Progenitor cell of endocrine pancreas (in vitro differentiated cells): ENCODE measurements around the gene CERS5. TPM values are rescaled to one million over a fixed set of nuclear protein-coding genes. Genes with fewer than 3 reads are reported as not detected.
"Not testable (repeated sequence)": the region's sequence is repeated elsewhere in the genome, so short reads cannot be mapped to it uniquely, and the experiment has no call there.

Experiments
- DNase-seq: peaks from one replicate; pipeline ENCODE4 v3.0.0; 2021; ENCODE audit warnings: low spot score; ENCODE audit not compliant: unreplicated experiment
- H3K27ac Mint-ChIP-seq: 2 replicates; pipeline ENCODE4 v1.8.0; 2021; ENCODE audit warnings: mild to moderate bottlenecking, moderate library complexity, mixed read lengths
- H3K27me3 Mint-ChIP-seq: 2 replicates; pipeline ENCODE4 v1.8.0; 2021; ENCODE audit warnings: mixed read lengths
- H3K36me3 Mint-ChIP-seq: 2 replicates; pipeline ENCODE4 v1.8.0; 2022; ENCODE audit warnings: mixed read lengths; ENCODE audit not compliant: insufficient read depth
- H3K4me1 Mint-ChIP-seq: 2 replicates; pipeline ENCODE4 v1.8.0; 2021; ENCODE audit warnings: low read depth, mixed read lengths
- H3K4me3 Mint-ChIP-seq: 2 replicates; pipeline ENCODE4 v1.8.0; 2021; ENCODE audit warnings: low read depth, mild to moderate bottlenecking, moderate library complexity, mixed read lengths
- H3K9me3 Mint-ChIP-seq: 2 replicates; pipeline ENCODE4 v1.8.0; 2021; ENCODE audit warnings: low read depth, mixed read lengths
- total RNA-seq: library from RNA; stranded (reverse); gene quantifications from 2 replicates; pipeline ENCODE4 v1.2.1, GENCODE V29; 2021
- TF ChIP-seq, protein P1 (sequence below): fragments of 200-600 bp; sonication (generic); IDR thresholded peaks from one replicate; pipeline ENCODE4 v1.5.0; 2021; ENCODE audit warnings: antibody characterized with exemption, mild to moderate bottlenecking; ENCODE audit not compliant: unreplicated experiment

The CERS5 gene
- total RNA-seq, 1 donor from 2014 or later: 69.1 TPM

DNA sequence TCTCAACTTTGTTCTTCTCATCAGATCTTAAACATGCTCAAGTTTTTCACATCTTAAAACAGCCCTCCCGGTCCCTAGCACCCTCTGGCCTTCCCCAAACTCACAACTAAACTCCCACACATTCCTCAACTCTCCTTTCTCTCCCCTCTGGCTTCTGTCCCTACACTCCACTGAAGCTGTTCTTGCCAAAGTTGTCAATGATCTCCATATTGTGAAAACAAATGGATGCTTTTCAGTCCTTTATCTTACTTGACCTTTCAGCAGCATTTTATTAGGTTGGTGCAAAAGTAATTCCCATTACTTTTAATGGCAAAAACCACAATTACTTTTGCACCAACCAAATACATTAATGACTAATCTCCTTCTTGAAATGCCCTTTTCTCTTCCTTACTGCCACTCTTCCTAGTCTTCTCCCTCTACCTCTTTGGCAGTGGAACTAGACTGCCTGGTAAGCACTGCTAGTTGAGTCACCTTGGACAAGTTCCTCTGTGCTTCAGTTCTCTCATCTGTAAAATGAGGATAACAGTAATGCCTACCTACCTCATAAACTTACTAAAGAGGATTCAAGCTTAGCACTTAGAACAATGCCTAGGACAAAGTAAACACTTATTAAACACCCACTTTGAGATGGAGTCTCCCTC, 16.0 kb downstream of the CERS5 start:
- no peaks in the 10 kb centered on the region for H3K9me3 Mint-ChIP-seq
- no peaks in the 10 kb centered on the region for H3K4me1 Mint-ChIP-seq
- H3K27ac Mint-ChIP-seq: no peak overlapping the region
- DNase-seq: no peak
- H3K36me3 Mint-ChIP-seq: no peaks in the 10 kb centered on the region
- TF ChIP-seq, protein P1, sequence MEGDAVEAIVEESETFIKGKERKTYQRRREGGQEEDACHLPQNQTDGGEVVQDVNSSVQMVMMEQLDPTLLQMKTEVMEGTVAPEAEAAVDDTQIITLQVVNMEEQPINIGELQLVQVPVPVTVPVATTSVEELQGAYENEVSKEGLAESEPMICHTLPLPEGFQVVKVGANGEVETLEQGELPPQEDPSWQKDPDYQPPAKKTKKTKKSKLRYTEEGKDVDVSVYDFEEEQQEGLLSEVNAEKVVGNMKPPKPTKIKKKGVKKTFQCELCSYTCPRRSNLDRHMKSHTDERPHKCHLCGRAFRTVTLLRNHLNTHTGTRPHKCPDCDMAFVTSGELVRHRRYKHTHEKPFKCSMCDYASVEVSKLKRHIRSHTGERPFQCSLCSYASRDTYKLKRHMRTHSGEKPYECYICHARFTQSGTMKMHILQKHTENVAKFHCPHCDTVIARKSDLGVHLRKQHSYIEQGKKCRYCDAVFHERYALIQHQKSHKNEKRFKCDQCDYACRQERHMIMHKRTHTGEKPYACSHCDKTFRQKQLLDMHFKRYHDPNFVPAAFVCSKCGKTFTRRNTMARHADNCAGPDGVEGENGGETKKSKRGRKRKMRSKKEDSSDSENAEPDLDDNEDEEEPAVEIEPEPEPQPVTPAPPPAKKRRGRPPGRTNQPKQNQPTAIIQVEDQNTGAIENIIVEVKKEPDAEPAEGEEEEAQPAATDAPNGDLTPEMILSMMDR: no peak
- no peak overlapping the region for H3K4me3 Mint-ChIP-seq
- no peaks in the 10 kb centered on the region for H3K27me3 Mint-ChIP-seq

DNA sequence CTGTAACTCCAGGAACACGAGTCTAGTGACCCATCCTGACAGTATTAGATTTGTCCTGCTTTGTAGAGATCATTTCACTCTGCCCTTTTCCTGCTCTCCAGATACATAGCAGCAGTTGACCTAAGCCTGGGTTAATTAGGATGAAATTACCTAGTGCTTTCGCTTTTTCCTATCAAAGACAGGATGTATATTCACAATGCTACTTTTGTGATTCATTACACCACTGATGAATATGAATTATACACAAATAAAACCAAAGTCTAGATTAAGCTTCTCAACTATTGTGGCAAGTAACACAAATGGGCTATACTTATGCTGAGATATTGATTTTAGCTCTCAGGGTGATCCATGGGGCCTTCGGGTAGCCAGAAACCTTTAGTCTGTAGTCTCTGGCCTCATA, 17.9 kb downstream of the CERS5 start:
- H3K27me3 Mint-ChIP-seq: no peaks in the 10 kb centered on the region
- peaks cover 6% of the 10 kb centered on the region for H3K4me1 Mint-ChIP-seq
- TF ChIP-seq, protein P1: no peak
- no peak overlapping the region for H3K4me3 Mint-ChIP-seq
- H3K27ac Mint-ChIP-seq: peak overlapping the region; percentile 37
- no peaks in the 10 kb centered on the region for H3K36me3 Mint-ChIP-seq
- H3K9me3 Mint-ChIP-seq: no peaks in the 10 kb centered on the region
- no peak for DNase-seq

DNA sequence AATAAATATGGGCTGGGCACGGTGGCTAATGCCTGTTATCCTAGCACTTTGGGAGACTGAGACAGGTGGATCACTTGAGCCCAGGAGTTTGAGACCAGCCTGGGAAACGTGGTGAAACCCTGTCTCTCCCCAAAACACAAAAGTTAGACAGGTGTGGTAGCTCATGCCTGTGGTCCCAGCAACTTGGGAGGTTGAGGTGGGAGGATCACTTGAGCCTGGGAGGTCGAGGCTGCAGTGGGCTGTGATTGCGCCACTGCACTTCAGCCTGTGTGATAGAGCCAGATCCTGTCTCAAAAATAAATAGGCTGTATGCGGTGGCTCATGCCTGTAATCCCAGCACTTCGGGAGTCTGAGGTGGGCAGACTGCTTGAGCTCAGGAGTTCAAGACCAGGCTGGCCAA, 19.2 kb downstream of the CERS5 start:
- H3K27me3 Mint-ChIP-seq, H3K27ac Mint-ChIP-seq: not testable (repeated sequence)

DNA sequence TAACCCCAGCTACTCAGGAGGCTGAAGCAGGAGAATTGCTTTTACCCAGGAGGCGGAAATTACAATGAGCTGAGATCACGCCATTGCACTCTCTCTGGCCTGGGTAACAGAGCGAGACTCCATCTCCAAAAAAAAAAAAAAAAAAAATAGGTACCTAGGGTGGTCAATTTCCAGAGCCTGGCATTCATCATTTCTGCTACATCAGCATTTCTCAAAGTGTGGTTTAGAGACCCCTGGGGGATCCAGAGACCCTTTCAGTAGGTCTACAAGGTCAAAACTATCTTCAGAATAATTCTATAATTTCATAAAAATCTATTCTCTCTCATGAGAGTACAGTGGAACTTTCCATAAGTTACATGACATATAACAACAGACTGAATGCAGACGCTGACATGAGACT, 19.9 kb downstream of the CERS5 start:
- TF ChIP-seq, protein P1: no peak
- no peak overlapping the region for H3K4me3 Mint-ChIP-seq

More for the DNA sequence above, 19.2 kb downstream of the CERS5 start:
- peaks cover 13% of the 10 kb centered on the region for H3K4me1 Mint-ChIP-seq
- not testable (repeated sequence) for H3K36me3 Mint-ChIP-seq, H3K9me3 Mint-ChIP-seq, DNase-seq, H3K4me3 Mint-ChIP-seq

DNA sequence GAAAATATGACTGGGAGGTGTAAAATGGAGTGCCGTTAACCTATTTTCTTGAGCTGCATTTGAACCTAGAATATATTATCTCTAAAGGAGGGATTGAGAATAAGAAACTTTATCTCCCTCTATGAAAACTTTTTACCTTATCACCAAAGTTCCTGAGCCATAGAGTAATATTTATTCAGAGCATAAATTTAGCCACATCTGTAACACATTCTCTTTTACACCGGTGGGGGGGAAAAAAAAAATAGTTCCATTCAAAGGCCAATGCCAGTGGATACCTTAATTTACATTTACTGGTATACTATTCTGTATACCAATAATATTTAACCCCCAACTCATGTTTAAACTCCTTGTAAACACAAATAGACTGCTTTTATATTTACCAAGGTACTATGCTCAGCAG, 21.7 kb downstream of the CERS5 start:
- H3K27ac Mint-ChIP-seq: no peak overlapping the region
- H3K27me3 Mint-ChIP-seq: no peaks in the 10 kb centered on the region
- DNase-seq: no peak
- H3K4me3 Mint-ChIP-seq: no peak overlapping the region
- TF ChIP-seq, protein P1: no peak
- H3K9me3 Mint-ChIP-seq: no peaks in the 10 kb centered on the region
- H3K36me3 Mint-ChIP-seq: peaks cover 11% of the 10 kb centered on the region
- peaks cover 20% of the 10 kb centered on the region for H3K4me1 Mint-ChIP-seq

More for the DNA sequence above, 19.9 kb downstream of the CERS5 start:
- Mint-ChIP-seq H3K27me3 (no peaks in the 10 kb centered on the region), H3K4me1 (peaks cover 20% of the 10 kb centered on the region), H3K36me3 (peaks cover 3% of the 10 kb centered on the region), H3K9me3 (no peaks in the 10 kb centered on the region), H3K27ac (no peak overlapping the region)
- no peak for DNase-seq

DNA sequence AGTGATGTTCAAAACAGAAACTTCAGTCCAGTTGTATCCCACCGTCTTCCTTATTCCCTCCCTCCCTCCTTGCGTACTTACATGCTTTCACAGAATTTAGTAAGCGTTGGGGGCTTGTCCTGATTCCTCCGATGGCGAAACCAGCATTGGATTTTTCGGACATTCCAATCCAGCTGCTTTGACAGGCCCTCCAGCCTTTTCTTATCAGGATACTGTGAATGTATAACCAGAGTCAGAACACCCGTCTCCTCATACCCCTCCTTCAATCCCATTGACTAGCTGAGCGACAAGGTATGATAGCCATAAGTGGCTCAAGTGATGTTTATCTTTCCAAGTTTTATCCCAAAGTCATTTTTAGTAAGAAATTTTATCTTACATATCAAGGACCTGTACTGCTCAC, 24.2 kb downstream of the CERS5 start:
- TF ChIP-seq, protein P1: no peak
- no peak for DNase-seq
- Mint-ChIP-seq H3K4me1 (peaks cover 20% of the 10 kb centered on the region), H3K4me3 (no peak overlapping the region), H3K27me3 (no peaks in the 10 kb centered on the region), H3K9me3 (no peaks in the 10 kb centered on the region), H3K36me3 (peaks cover 14% of the 10 kb centered on the region), H3K27ac (peak overlapping the region; percentile 92)
